ENCODE measurements around the gene KCNK2.

DNA sequence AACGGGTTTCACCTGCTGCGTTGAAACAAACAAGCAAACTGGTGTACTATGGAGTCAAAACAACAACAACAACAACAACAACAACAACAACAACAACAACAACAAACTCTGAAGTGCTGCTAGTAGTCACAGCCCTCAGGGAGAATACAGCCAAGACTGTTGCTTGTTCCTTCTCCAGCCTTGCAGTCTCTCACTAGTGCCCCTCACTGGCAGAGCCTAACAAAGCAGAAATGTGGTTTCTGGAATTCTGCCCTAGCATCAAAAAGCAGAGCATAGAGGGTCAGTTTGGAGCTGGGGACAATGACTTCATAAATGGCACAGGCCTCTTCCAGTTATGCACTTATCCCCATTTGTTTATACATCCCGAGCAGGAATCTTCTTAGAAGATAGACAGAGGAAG, 187.4 kb downstream of the KCNK2 start:
- TF ChIP-seq, protein P1, sequence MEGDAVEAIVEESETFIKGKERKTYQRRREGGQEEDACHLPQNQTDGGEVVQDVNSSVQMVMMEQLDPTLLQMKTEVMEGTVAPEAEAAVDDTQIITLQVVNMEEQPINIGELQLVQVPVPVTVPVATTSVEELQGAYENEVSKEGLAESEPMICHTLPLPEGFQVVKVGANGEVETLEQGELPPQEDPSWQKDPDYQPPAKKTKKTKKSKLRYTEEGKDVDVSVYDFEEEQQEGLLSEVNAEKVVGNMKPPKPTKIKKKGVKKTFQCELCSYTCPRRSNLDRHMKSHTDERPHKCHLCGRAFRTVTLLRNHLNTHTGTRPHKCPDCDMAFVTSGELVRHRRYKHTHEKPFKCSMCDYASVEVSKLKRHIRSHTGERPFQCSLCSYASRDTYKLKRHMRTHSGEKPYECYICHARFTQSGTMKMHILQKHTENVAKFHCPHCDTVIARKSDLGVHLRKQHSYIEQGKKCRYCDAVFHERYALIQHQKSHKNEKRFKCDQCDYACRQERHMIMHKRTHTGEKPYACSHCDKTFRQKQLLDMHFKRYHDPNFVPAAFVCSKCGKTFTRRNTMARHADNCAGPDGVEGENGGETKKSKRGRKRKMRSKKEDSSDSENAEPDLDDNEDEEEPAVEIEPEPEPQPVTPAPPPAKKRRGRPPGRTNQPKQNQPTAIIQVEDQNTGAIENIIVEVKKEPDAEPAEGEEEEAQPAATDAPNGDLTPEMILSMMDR (IDR thresholded peaks at IDR 0.05): no peak
- no peak for TF ChIP-seq POLR2A (IDR thresholded peaks at IDR 0.05)
- no peak for TF ChIP-seq EP300 (IDR thresholded peaks at IDR 0.05; ENCODE audit: low read depth)
